HepG2 (cell line): ENCODE measurements around the gene ACER3. TPM values are rescaled to one million over a fixed set of nuclear protein-coding genes. Genes with fewer than 3 reads are reported as not detected.

Experiments
- ATAC-seq: fragments of 200-7000 bp; cut with Tn5 transposase; 3 replicates; pipeline ENCODE4 v1.9.1; 2020; ENCODE audit warnings: mild to moderate bottlenecking, moderate library complexity
- BruUV-seq: library from RNA; stranded (reverse); fragments of 400-500 nt; replicated peaks from 2 replicates; lab custom pipeline; 2021; lab: Mats Ljungman, UMichigan
- CTCF ChIA-PET: fragments of 300-600 bp; formaldehyde crosslinking; extraction: SDS; loops from one replicate; lab custom pipeline; 2021; ENCODE audit warnings: low total read pairs, inconsistent platforms, low intra/inter-chr PET ratio; lab: Yijun Ruan, JAX
- POLR2A ChIA-PET: fragments of 350-600 bp; sonication (Branson Sonifier 250); formaldehyde crosslinking; loops from one replicate; lab custom pipeline; 2020; ENCODE audit warnings: antibody characterized with exemption, inconsistent platforms; lab: Yijun Ruan, JAX
- DNase-seq: peaks from one replicate; pipeline ENCODE4 v3.0.0-alpha.2; 2015; ENCODE audit warnings: low spot score
- FAIRE-seq: peaks from 3 replicates; lab custom pipeline; 2011; peaks lifted over from hg19 to GRCh38; lab: Jason Lieb, UNC
- H2AFZ ChIP-seq: one replicate; pipeline ENCODE4 v1.6.1; 2011; ENCODE audit warnings: low read length, inconsistent platforms
- H3K27ac ChIP-seq: fragments of 300-600 bp; 3 replicates; pipeline ENCODE4 v1.8.0; 2011; ENCODE audit warnings: mixed run types, mild to moderate bottlenecking, mixed read lengths, low read length, inconsistent platforms; ENCODE audit not compliant: insufficient read depth; ENCODE audit errors: extremely low read length
- H3K27me3 ChIP-seq, 2 experiments: fragments of 200-600 bp in 1 of 2; 2 replicates in 1 of 2; 3 replicates in 1 of 2; pipeline versions ENCODE4 v1.6.0 to v1.8.0; 2011; ENCODE audit warnings: low read length in 2 of 2, mild to moderate bottlenecking in 2 of 2, moderate library complexity in 2 of 2, inconsistent platforms in 1 of 2; ENCODE audit not compliant: insufficient read depth in 2 of 2, control insufficient read depth in 1 of 2
- H3K36me3 ChIP-seq, 2 experiments: fragments of 200-600 bp in 1 of 2; replicated peaks in 1 of 2; 2 replicates in 1 of 2; 3 replicates in 1 of 2; pipeline versions ENCODE4 v1.5.1 to v1.8.0; 2011; ENCODE audit warnings: low read length in 2 of 2, inconsistent platforms in 1 of 2; ENCODE audit not compliant: insufficient read depth in 2 of 2, control insufficient read depth in 1 of 2
- H3K4me1 ChIP-seq: 2 replicates; pipeline ENCODE4 v1.5.1; 2012; ENCODE audit warnings: low read length, inconsistent platforms; ENCODE audit not compliant: insufficient read depth
- H3K4me2 ChIP-seq: 2 replicates; pipeline ENCODE4 v1.6.0; 2011; ENCODE audit warnings: low read depth, low read length, inconsistent platforms
- H3K4me3 ChIP-seq, 3 experiments: fragments of 200-600 bp in 1 of 3; sonication (generic), shearing (Covaris generic) in 1 of 3; replicated peaks in 1 of 3; 2 replicates each; pipeline ENCODE4 v1.5.1; 2011 to 2016; ENCODE audit warnings: low read length in 3 of 3, inconsistent platforms in 2 of 3, low read depth in 2 of 3, mild to moderate bottlenecking in 2 of 3, control low read depth in 1 of 3, mixed read lengths in 1 of 3; ENCODE audit not compliant: insufficient read depth in 1 of 3
- H3K79me2 ChIP-seq: one replicate; pipeline ENCODE4 v1.6.1; 2011; ENCODE audit warnings: low read length, inconsistent platforms; ENCODE audit not compliant: insufficient read depth
- H3K9ac ChIP-seq: 2 replicates; pipeline ENCODE4 v1.6.0; 2011; ENCODE audit warnings: mild to moderate bottlenecking, low read depth, low read length, inconsistent platforms; ENCODE audit not compliant: insufficient read depth
- H3K9me3 ChIP-seq: 2 replicates; pipeline ENCODE4 v1.5.1; 2012; ENCODE audit warnings: mild to moderate bottlenecking, low read length
- H4K20me1 ChIP-seq: 2 replicates; pipeline ENCODE4 v1.6.0; 2011; ENCODE audit warnings: inconsistent platforms, mild to moderate bottlenecking, low read length, moderate library complexity; ENCODE audit not compliant: insufficient read depth
- ATF1 ChIP-seq: IDR thresholded peaks from 2 replicates; pipeline ENCODE4 v1.6.1; 2016; ENCODE audit warnings: mild to moderate bottlenecking, control low read depth
- DNMT1 ChIP-seq: sonication (generic); formaldehyde crosslinking; IDR thresholded peaks from 2 replicates; pipeline ENCODE4 v1.5.1; 2020; ENCODE audit warnings: mild to moderate bottlenecking, missing genetic modification reagents
- FOSL2 ChIP-seq: sonication (generic); formaldehyde crosslinking; IDR thresholded peaks from 2 replicates; pipeline ENCODE4 v1.4.0; 2020; ENCODE audit warnings: missing genetic modification reagents
- NFE2 ChIP-seq: sonication (generic); formaldehyde crosslinking; IDR thresholded peaks from 2 replicates; pipeline ENCODE4 v1.4.0; 2020; ENCODE audit warnings: missing genetic modification reagents
- NFKBIZ ChIP-seq: IDR thresholded peaks from 2 replicates; pipeline ENCODE4 v1.6.1; 2018; ENCODE audit warnings: missing genetic modification reagents, missing compliant biosample characterization
- SP1 ChIP-seq, 2 experiments: fragments of 450-650 bp in 1 of 2; sonication (generic) in 1 of 2; formaldehyde crosslinking in 1 of 2; IDR thresholded peaks; 2 replicates each; pipeline versions ENCODE4 v1.4.0 to v1.6.1; 2016 to 2020; ENCODE audit warnings: missing genetic modification reagents in 1 of 2
- ZNF263 ChIP-seq: sonication (generic); formaldehyde crosslinking; IDR thresholded peaks from 2 replicates; pipeline ENCODE4 v1.4.0; 2020; ENCODE audit warnings: missing genetic modification reagents
- ZNF350 ChIP-seq: sonication (generic); formaldehyde crosslinking; IDR thresholded peaks from 2 replicates; pipeline ENCODE4 v1.4.0; 2020; ENCODE audit warnings: mild to moderate bottlenecking, low read depth, missing genetic modification reagents, borderline replicate concordance
- ZNF431 ChIP-seq: sonication (generic); formaldehyde crosslinking; IDR thresholded peaks from 2 replicates; pipeline ENCODE4 v1.9.0; 2022; ENCODE audit warnings: missing genetic modification reagents, low read depth, mild to moderate bottlenecking, borderline replicate concordance
- ZNF589 ChIP-seq: sonication (generic); formaldehyde crosslinking; conservative IDR thresholded peaks from 2 replicates; pipeline ENCODE4 v1.8.0; 2022; ENCODE audit warnings: mild to moderate bottlenecking, moderate library complexity, missing genetic modification reagents
- ZNF703 ChIP-seq: sonication (generic); formaldehyde crosslinking; IDR thresholded peaks from 2 replicates; pipeline ENCODE4 v1.5.1; 2020; ENCODE audit warnings: missing genetic modification reagents, mild to moderate bottlenecking, moderate library complexity, borderline replicate concordance
- ZSCAN9 ChIP-seq: IDR thresholded peaks from 2 replicates; pipeline ENCODE4 v1.6.1; 2016; ENCODE audit warnings: borderline replicate concordance
- WGBS: methylation state at CpG from one replicate; pipeline ENCODE4 v1.1.6; 2017; ENCODE audit warnings: low lambda C conversion rate; 5-methylcytosine and 5-hydroxymethylcytosine counted together
- in situ Hi-C: cut with HindIII; loops from 2 replicates; pipeline ENCODE4 v1.10.0; 2017; ENCODE audit warnings: low pct_unique_long_range_greater_than_20kb; ENCODE audit not compliant: extremely low pct_ligation_motif_present
- intact Hi-C: fragments of 100-400 bp; cut with micrococcal nuclease; formaldehyde crosslinking; loops from one replicate; pipeline ENCODE4 v1.10.0; 2022; ENCODE audit not compliant: unreplicated experiment
- polyA plus RNA-seq, 8 experiments: library from polyadenylated mRNA; depleted of rRNA in 3 of 8; stranded (reverse) in 7 of 8; unstranded in 1 of 8; fragments of >200 nt; fragmentation: Illumina TruSeq in 4 of 8; extraction: Trizol in 4 of 8; gene quantifications; 2 replicates each; pipeline versions ENCODE4 v1.2.1 to v1.2.3, GENCODE V29; 2011 to 2016; ENCODE audit warnings: low read depth in 4 of 8, missing spikeins in 1 of 8, mixed read lengths in 1 of 8; ENCODE audit not compliant: insufficient read depth in 1 of 8
- total RNA-seq, 5 experiments: library from RNA; depleted of rRNA; stranded (reverse); fragments of >200 nt; fragmentation: Illumina TruSeq; extraction: Trizol; gene quantifications; 2 replicates each; pipeline ENCODE4 v1.2.3, GENCODE V29; 2016; ENCODE audit warnings: low read depth in 1 of 5
- TF ChIP-seq, protein P1 (sequence below): sonication (generic); formaldehyde crosslinking; IDR thresholded peaks from 2 replicates; pipeline ENCODE4 v1.4.0; 2020; ENCODE audit warnings: missing genetic modification reagents, mild to moderate bottlenecking, borderline replicate concordance
- TF ChIP-seq, protein P2 (sequence below): sonication (generic); formaldehyde crosslinking; IDR thresholded peaks from 2 replicates; pipeline ENCODE4 v1.5.1; 2020; ENCODE audit warnings: missing genetic modification reagents, mild to moderate bottlenecking, borderline replicate concordance
- TF ChIP-seq, protein P3 (sequence below): IDR thresholded peaks from 2 replicates; pipeline ENCODE4 v1.6.1; 2016
- TF ChIP-seq, protein P4 (sequence below): sonication (generic); formaldehyde crosslinking; IDR thresholded peaks from 2 replicates; pipeline ENCODE4 v1.8.1; 2023; ENCODE audit warnings: mild to moderate bottlenecking, missing genetic modification reagents

ACER3 gene
- total and polyA plus RNA-seq, 2 of the 13 experiments (the other 11 are each of a cell fraction or from before 2014, with no cell fraction given) = 6.0 to 9.8 TPM

DNA sequence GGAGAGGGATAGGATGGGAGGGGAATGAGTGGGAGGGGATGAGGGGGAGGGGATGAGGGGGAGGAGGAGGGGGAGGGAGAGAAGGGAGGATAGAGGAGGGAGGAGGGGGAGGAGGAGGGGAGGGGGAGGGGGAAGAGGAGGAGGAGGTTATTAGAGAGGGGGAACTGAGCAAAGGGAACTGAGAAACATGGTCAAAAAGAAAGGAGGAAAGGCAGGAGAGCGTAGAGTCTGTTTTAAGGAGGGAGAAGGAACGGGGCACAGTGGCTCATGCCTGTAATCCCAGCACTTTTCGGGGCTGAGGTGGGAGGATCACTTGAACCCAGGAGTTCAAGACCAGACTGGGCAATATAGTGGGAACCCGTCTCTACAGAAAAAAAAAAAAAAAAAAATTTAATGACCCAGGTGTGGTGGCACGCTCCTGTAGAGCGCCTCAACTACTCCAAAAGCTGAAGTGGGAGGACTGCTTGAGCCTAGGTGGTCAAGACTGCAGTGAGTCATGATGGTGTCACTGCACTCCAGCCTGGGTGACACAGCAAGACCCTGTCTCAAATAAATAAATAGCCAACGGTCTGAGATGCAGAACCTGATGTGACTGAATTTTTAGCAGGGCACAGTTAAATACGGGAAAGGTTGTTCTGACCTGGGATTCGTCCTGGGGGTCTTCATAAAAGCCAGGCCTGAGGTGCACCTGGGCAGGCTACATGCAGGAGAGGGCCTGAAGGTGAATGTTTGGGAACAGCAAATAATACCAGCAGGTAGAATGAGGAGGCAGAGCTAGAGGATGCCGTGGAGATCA, 177.5 kb downstream of the ACER3 start:
- H2AFZ ChIP-seq = no peak overlapping the region

More for the DNA sequence above, 177.5 kb downstream of the ACER3 start:
- Histone ChIP-seq H3K27ac (no peak overlapping the region), H3K9me3 (no peaks in the 10 kb centered on the region), H3K4me2 (no peak overlapping the region), H3K27me3 (peaks cover 8 to 68% of the 10 kb centered on the region in 2 experiments), H3K9ac (no peak overlapping the region), H4K20me1 (no peaks in the 10 kb centered on the region), H3K79me2 (no peaks in the 10 kb centered on the region), H3K4me3 (no peak overlapping the region), H3K36me3 (no peaks in the 10 kb centered on the region), H3K4me1 (peaks cover 30% of the 10 kb centered on the region)
- ATAC-seq = no peak
- CTCF ChIA-PET = no interaction called here
- in situ Hi-C loops = loop anchor here (25.0 kb wide), 1 partner anchor 126 kb away; no protein-coding TSS in a partner anchor
- intact Hi-C loops = no loop called here
- TF ChIP-seq ZSCAN9 (CRISPR knock-in tag) (no peak), ZNF703 (no peak), ZNF431 (CRISPR knock-in tag) (no peak), ZNF589 (CRISPR knock-in tag) (no peak), ZNF263 (CRISPR knock-in tag) (peak; percentile 26; the same call in 1 of the 2 replicates), ZNF350 (CRISPR knock-in tag) (no peak), SP1 (IDR thresholded peaks at IDR 0.05) (no peak), SP1 (CRISPR knock-in tag; IDR thresholded peaks at IDR 0.05) (no peak), FOSL2 (CRISPR knock-in tag) (peak; percentile 50), ATF1 (no peak), NFE2 (CRISPR knock-in tag) (no peak), NFKBIZ (no peak), DNMT1 (CRISPR knock-in tag) (no peak)
- TF ChIP-seq, protein P1, sequence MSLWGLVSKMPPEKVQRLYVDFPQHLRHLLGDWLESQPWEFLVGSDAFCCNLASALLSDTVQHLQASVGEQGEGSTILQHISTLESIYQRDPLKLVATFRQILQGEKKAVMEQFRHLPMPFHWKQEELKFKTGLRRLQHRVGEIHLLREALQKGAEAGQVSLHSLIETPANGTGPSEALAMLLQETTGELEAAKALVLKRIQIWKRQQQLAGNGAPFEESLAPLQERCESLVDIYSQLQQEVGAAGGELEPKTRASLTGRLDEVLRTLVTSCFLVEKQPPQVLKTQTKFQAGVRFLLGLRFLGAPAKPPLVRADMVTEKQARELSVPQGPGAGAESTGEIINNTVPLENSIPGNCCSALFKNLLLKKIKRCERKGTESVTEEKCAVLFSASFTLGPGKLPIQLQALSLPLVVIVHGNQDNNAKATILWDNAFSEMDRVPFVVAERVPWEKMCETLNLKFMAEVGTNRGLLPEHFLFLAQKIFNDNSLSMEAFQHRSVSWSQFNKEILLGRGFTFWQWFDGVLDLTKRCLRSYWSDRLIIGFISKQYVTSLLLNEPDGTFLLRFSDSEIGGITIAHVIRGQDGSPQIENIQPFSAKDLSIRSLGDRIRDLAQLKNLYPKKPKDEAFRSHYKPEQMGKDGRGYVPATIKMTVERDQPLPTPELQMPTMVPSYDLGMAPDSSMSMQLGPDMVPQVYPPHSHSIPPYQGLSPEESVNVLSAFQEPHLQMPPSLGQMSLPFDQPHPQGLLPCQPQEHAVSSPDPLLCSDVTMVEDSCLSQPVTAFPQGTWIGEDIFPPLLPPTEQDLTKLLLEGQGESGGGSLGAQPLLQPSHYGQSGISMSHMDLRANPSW (CRISPR knock-in tag) = no peak
- TF ChIP-seq, protein P2, sequence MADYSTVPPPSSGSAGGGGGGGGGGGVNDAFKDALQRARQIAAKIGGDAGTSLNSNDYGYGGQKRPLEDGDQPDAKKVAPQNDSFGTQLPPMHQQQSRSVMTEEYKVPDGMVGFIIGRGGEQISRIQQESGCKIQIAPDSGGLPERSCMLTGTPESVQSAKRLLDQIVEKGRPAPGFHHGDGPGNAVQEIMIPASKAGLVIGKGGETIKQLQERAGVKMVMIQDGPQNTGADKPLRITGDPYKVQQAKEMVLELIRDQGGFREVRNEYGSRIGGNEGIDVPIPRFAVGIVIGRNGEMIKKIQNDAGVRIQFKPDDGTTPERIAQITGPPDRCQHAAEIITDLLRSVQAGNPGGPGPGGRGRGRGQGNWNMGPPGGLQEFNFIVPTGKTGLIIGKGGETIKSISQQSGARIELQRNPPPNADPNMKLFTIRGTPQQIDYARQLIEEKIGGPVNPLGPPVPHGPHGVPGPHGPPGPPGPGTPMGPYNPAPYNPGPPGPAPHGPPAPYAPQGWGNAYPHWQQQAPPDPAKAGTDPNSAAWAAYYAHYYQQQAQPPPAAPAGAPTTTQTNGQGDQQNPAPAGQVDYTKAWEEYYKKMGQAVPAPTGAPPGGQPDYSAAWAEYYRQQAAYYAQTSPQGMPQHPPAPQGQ (CRISPR knock-in tag) = no peak
- TF ChIP-seq, protein P3, sequence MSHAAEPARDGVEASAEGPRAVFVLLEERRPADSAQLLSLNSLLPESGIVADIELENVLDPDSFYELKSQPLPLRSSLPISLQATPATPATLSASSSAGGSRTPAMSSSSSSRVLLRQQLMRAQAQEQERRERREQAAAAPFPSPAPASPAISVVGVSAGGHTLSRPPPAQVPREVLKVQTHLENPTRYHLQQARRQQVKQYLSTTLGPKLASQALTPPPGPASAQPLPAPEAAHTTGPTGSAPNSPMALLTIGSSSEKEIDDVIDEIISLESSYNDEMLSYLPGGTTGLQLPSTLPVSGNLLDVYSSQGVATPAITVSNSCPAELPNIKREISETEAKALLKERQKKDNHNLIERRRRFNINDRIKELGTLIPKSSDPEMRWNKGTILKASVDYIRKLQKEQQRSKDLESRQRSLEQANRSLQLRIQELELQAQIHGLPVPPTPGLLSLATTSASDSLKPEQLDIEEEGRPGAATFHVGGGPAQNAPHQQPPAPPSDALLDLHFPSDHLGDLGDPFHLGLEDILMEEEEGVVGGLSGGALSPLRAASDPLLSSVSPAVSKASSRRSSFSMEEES = no peak
- TF ChIP-seq, protein P4, sequence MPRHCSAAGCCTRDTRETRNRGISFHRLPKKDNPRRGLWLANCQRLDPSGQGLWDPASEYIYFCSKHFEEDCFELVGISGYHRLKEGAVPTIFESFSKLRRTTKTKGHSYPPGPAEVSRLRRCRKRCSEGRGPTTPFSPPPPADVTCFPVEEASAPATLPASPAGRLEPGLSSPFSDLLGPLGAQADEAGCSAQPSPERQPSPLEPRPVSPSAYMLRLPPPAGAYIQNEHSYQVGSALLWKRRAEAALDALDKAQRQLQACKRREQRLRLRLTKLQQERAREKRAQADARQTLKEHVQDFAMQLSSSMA = no peak
- POLR2A ChIA-PET = no interaction called here
- 42% methylated on average over 10 of the region's 10 CpGs for WGBS
- no peak for DNase-seq
- FAIRE-seq = no peak
- BruUV-seq = no TSS peak
